DMS 273 (cell line): ENCODE results near the gene MICU2.

Experiments used
- DNase-seq: peaks from one replicate; lab custom pipeline; 2025; ENCODE audit not compliant: unreplicated experiment; lab: John Stamatoyannopoulos, UW

The MICU2 gene

DNA sequence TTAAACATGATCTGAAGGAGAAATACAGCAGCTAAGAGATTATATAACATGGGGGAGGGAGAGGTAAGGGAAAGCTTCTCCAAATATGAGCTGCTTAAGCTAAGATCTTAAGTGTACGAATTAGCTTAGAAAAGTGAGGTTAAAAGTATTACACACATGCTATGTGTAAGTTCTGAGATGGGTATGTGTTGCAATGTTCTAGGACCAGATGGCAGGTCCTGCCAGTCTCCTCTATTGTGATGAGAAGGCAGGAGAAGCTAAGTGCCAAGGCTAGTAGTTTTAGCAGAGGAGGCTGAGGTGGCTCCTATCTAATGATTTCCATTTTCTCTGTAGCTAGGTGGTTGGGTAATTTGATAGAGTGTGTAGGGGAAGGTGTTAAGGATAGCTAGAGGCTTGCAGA lies 57.6 kb downstream of the MICU2 start:
- peak; percentile 25 for DNase-seq

- no peak for DNase-seq
Observed at GRCh38 chr13:21544515-21544914, 59.5 kb downstream of the MICU2 start.

DNA sequence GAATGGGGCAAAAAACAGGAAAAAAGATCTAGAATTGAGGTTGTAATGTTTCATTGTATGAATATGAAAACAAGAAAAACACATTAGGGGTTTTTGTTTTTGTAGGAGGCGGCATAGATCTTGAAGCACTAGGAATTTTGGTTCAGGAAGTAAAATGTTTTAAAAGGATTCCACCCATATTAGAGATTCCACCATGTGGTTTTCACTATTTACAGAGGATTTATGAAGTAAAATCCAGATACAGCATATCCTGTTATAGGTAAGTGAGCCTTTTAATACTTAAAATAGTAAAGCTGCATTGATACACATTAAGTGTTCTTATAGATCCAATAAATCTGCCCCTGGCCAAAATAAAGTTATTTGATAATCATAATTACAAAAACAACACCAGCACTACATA lies 61.4 kb downstream of the MICU2 start:
- DNase-seq, result no peak

- no peak for DNase-seq
Observed at GRCh38 chr13:21541980-21542379, 62.0 kb downstream of the MICU2 start.

DNA sequence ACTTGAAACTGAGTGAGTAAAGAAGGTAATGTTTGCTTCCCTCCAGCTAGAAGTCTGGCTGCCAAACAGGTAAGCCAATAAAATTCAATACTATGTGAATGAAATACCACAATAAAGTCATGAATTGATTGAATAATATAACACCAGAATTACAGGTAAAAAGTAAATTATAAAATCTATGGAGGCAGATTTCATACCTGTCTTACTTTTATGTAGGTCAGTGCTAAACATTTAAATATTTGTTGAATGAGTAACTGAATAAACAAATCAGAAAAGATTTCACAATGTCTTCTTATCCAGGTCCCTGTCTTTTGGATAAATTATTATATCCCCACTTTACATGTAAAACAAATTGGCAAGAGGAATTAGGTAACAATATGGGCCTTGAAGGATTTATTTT lies 62.7 kb downstream of the MICU2 start:
- DNase-seq, result no peak

DNA sequence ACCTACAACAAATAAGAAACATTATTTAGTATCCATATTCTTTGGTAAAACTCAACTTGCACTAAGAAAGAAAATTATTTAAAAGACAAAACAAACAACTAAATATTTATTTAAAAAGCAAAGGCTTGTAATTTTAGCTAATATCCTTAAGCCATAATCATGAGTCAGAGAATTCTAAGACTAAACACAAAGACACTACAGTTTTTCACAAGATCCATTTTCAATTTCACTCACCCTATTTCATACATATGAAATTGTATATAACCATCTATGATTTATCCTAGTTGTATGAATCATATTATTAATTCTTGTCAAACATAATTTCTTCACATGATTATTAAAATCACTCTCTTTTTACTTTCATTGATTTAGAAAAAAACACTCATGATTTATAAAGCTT lies 64.3 kb downstream of the MICU2 start:
- DNase-seq, result no peak

- no peak for DNase-seq
Observed at GRCh38 chr13:21538753-21539152, 65.2 kb downstream of the MICU2 start.

DNA sequence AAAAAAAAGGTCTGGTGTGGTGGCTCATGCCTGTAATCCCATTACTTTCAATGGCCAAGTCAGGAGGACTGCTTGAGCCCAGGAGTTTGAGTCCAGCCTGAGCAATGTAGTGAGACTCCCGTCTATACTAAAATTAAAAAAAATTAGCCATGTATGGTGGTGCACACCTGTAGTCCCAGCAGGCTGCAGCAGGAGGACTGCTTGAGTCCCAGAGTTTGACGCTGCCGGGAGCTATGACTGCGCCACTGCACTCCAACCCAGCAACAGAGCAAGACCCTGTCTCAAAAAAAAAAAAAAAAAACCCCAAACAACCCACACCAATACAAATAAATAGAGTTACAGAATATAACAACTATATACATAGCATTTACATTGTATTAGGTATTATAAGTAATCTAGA lies 65.7 kb downstream of the MICU2 start:
- no peak for DNase-seq

GRCh38 chr13:21537105-21537504 lies 66.9 kb downstream of the MICU2 start:
- DNase-seq, result no peak

- no peak for DNase-seq
Observed at GRCh38 chr13:21534760-21535159, 69.2 kb downstream of the MICU2 start.

DNA sequence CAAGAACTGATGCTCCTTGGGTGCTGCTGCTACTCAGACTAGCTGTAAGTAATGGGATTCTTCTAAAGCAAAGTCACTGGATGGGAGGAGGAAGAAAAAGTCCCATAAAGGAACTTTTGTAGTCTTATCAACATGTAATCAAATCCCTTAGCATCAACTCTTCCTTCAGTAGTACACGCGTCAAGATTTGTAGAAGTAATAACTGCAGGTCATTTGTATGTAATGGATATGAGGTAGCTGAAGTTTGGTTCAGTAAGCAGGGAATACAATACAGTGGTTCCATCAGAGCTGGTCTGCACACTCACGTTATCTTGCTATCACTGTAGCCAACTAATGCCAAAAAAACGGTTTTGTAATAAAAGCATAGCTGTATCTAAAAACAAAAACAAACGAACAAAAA lies 72.5 kb downstream of the MICU2 start:
- DNase-seq, result no peak

GRCh38 chr13:21530656-21531055 lies 73.3 kb downstream of the MICU2 start:
- DNase-seq, result no peak

- DNase-seq, result no peak
Observed at GRCh38 chr13:21529146-21529893, 74.7 kb downstream of the MICU2 start.

GRCh38 chr13:21528616-21529015 lies 75.4 kb downstream of the MICU2 start:
- DNase-seq, result no peak

GRCh38 chr13:21526707-21527540 lies 77.0 kb downstream of the MICU2 start:
- no peak for DNase-seq

DNA sequence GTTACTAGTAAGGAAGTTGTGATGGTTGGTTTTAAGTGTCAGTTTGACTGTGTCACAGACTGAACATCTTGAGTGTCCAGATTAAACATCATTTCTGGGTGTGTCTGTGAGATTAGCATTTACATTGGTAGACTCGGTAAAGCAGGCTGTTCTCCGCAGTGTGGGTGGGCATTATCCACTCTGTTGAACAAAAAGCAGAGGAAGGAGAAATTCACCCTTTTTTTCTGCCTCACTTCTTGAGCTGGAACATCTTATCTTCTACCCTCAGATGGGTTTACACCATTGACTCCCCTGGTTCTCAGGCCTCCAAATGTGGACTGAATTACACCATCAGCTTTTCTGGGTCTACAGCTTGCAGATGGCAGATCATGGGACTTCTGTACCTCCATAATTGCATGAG lies 81.1 kb downstream of the MICU2 start:
- DNase-seq, result no peak

DNA sequence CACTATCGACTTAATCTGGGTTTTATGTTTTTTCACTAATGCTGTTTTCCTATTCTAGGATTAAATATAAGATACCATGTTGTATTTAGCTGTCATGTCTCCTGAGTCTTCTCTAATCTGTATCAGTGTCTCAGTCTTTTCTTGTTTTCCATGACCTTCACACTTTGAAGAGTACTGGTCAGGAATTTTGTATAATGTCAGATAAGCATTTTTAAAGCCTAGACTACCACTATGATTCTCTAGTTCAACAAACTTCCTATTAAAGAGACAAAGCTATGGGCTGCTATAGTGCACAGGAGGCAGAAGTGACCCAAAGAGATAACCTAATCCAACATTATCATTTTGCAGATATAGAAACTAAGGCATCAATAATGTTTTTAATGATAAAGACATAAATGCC lies 81.8 kb downstream of the MICU2 start:
- no peak for DNase-seq

DNA sequence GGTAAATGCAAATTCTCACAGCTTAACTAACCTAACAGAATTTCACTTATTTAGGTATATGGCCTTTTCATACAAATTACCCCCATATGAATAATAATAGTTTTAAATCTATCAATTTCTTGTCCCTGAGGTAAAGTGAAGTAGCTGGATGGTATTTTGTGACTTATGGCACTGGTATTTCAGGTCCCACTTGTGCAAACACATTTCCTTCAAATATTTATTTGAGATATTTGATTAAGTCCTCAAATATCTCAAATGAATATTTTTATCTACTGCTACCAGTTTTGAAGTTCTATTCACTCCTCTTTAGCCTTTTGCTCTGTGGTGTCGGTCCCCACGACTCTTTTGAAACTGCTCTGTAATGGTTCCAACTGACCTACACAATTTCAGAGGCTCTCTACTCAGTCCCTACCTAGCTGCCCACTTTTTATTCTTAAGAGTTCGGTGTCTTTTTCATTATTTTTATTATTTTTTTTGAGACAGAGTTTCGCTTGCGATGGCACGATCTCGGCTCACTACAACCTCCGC lies 85.3 kb downstream of the MICU2 start:
- DNase-seq, result no peak

DNA sequence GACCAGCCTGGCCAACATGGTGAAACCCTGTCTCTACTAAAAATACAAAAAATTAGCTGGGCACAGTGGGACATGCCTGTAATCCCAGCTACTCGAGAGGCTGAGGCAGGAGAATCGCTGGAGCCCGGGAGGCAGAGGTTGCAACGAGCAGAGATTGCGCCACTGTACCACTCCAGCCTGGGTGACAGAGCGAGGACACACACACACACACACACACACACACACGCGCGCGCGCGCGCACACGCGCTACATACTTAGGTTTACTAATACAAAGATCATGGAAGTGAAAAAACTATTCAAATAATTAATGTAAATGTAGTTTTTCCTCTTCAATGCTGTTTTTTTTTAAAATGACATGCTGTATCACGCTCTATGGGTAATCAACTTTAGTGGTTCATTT lies 86.4 kb downstream of the MICU2 start:
- DNase-seq, result no peak

DNA sequence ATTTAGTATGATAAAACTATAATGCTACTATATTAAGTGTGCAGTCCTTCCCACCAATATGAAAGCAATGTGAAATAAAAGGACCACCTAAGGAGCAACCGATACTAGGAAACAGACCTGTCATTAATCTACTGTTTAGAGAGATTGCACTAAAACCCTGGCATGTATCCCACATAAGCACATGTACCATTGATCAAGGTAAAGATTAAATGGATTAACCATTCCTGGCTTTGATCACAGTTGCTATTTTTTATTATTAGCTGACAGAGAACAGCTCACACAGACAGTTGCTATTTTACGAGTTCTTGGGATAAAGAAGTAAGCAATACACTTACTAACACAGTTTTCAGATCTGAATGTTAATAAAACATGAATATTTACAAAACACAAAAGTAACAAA lies 87.2 kb downstream of the MICU2 start:
- DNase-seq, result no peak

DNA sequence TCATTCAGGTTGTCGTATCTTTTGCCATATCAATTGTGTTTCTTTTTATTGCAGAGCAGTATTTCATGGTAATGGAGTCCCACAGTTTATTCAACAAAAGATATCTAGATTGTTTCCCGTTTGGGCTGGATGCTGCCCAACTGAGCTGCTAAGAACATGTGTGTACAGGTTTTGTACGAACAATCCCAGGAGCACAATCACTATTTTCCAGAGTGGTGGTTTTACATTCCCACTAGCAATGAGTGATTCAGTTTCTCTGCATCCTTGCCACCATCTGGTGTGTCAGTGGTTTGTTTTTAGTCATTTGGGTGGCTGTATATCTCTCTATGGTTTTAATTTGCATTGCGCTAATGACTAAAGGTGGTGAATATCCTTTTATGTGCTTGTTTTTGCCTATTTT lies 92.1 kb downstream of the MICU2 start:
- no peak for DNase-seq

DNA sequence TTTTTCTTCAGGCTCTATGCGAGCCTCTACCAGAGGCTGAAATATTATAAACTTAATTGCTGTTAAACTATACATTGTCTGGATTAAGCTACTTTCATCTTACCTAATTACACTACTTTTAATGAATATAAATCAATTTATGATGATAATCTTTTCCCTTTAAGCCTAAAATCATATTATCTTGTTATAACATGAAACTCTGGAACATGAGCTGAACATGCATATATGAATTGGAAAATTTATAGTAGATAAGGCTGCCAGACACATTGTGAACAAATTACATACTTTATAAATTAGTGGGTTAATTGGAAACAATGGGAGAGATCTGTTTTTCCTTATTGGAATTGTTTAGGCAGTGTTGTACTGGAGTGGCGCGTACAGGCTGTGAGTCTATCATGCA lies 99.6 kb downstream of the MICU2 start:
- no peak for DNase-seq
